Testis (tissue), 3 donors: ENCODE results near the gene GPC1. TPM values are rescaled to one million over a fixed set of nuclear protein-coding genes. Genes with fewer than 3 reads are reported as not detected.

Experiments
- DNase-seq: peaks from one replicate; pipeline ENCODE4 v3.0.0-alpha.2; 2019
- H3K27ac ChIP-seq, 2 donors: fragments of 200-600 bp; sonication (generic); one replicate each; pipeline ENCODE4 v1.5.1; 2019
- H3K27me3 ChIP-seq: fragments of 200-600 bp; sonication (generic); one replicate; pipeline ENCODE4 v1.5.1; 2019
- H3K36me3 ChIP-seq: fragments of 200-600 bp; sonication (generic); one replicate; pipeline ENCODE4 v1.5.1; 2017; ENCODE audit warnings: low read depth; ENCODE audit errors: missing control alignments
- H3K4me1 ChIP-seq: fragments of 200-600 bp; sonication (generic); one replicate; pipeline ENCODE4 v1.5.1; 2019
- H3K4me3 ChIP-seq, 2 donors: fragments of 200-600 bp; sonication (generic); one replicate each; pipeline ENCODE4 v1.5.1; 2017 to 2019
- H3K9me3 ChIP-seq: fragments of 200-600 bp; sonication (generic); one replicate; pipeline ENCODE4 v1.5.1; 2017
- CTCF ChIP-seq, 3 experiments: fragments of 450-650 bp in 2 of 3; fragments of 200-600 bp in 1 of 3; sonication (generic) in 1 of 3; IDR thresholded peaks; one replicate each; pipeline ENCODE4 v1.5.1; 2016 to 2019; ENCODE audit warnings: antibody characterized with exemption in 3 of 3, mild to moderate bottlenecking in 2 of 3, moderate library complexity in 1 of 3
- POLR2A ChIP-seq: fragments of 450-650 bp; IDR thresholded peaks from one replicate; pipeline ENCODE4 v1.6.1; 2017; ENCODE audit warnings: antibody characterized with exemption, mild to moderate bottlenecking, moderate library complexity
- WGBS, 2 donors: methylation state at CpG; one replicate each; pipeline ENCODE4 v1.1.5; 2018; 5-methylcytosine and 5-hydroxymethylcytosine counted together
- intact Hi-C: fragments of 100-400 bp; cut with DNase I; formaldehyde crosslinking; loops from one replicate; pipeline ENCODE4 v1.15.1; 2023; ENCODE audit warnings: low total_unique reads
- polyA plus RNA-seq: library from polyadenylated mRNA; stranded (reverse); fragments of 350-450 nt; fragmentation: Illumina TruSeq; extraction: RNeasy Lipid Tissue Mini Kit (QIAGEN cat#74804); gene quantifications from one replicate; pipeline ENCODE4 v1.2.3, GENCODE V29; 2014; ENCODE audit warnings: low read depth, low replicate concordance; ENCODE audit not compliant: insufficient read depth
- total RNA-seq, 2 donors: library from RNA; depleted of rRNA; stranded (reverse); fragments of >200 nt; gene quantifications; one replicate each; pipeline ENCODE4 v1.2.3, GENCODE V29; 2016

Gene GPC1
- total and polyA plus RNA-seq, 3 donors from 2014 or later: 74.2 to 479 (median 244) TPM

GRCh38 chr2:240451791-240452461 is 16.5 kb downstream of the GPC1 start:
- H3K27me3 ChIP-seq: no peaks in the 10 kb centered on the region
- peak overlapping the region; percentile 46 to 55 for H3K4me3 ChIP-seq
- H3K36me3 ChIP-seq: no peaks in the 10 kb centered on the region
- H3K27ac ChIP-seq: no peak overlapping the region
- no peaks in the 10 kb centered on the region for H3K9me3 ChIP-seq
- peaks cover 47% of the 10 kb centered on the region for H3K4me1 ChIP-seq
- no peak for DNase-seq
- 26 to 32% methylated on average over 9 to 20 of the region's 20 CpGs for WGBS, 2 donors
- intact Hi-C loops: no loop called here
- TF ChIP-seq CTCF (IDR thresholded peaks at IDR 0.05) (no peak), POLR2A (no peak)

- peak overlapping the region; percentile 55 to 56 for H3K4me3 ChIP-seq
- peaks cover 54% of the 10 kb centered on the region for H3K4me1 ChIP-seq
- no peak overlapping the region for H3K27ac ChIP-seq
Measured at GRCh38 chr2:240452462-240453256, 17.2 kb downstream of the GPC1 start.

GRCh38 chr2:240453461-240454105 is 18.1 kb downstream of the GPC1 start:
- Histone ChIP-seq H3K27ac (peak overlapping the region in 1 of 2 donors; percentile 7), H3K4me1 (peaks cover 63% of the 10 kb centered on the region), H3K9me3 (no peaks in the 10 kb centered on the region), H3K4me3 (peak overlapping the region; percentile 26 to 55), H3K36me3 (no peaks in the 10 kb centered on the region), H3K27me3 (no peaks in the 10 kb centered on the region)
- intact Hi-C loops: no loop called here
- TF ChIP-seq CTCF (IDR thresholded peaks at IDR 0.05): no peak
- TF ChIP-seq POLR2A: no peak
- 11% methylated on average over 13 to 64 of the region's 81 CpGs for WGBS, 2 donors
- DNase-seq: no peak

More at GRCh38 chr2:240452462-240453256, 17.2 kb downstream of the GPC1 start:
- Histone ChIP-seq H3K36me3 (no peaks in the 10 kb centered on the region), H3K27me3 (no peaks in the 10 kb centered on the region), H3K9me3 (no peaks in the 10 kb centered on the region)
- 0 to 1% methylated on average over 1 to 50 of the region's 103 CpGs for WGBS, 2 donors
- intact Hi-C loops: no loop called here
- TF ChIP-seq CTCF (IDR thresholded peaks at IDR 0.05) (no peak), POLR2A (no peak)
- DNase-seq: peak; percentile 84

GRCh38 chr2:240454106-240454901 is 18.8 kb downstream of the GPC1 start:
- intact Hi-C loops: no loop called here
- 11 to 51% methylated on average over 26 to 35 of the region's 35 CpGs for WGBS, 2 donors
- Histone ChIP-seq H3K9me3 (no peaks in the 10 kb centered on the region), H3K4me1 (peaks cover 66% of the 10 kb centered on the region), H3K36me3 (no peaks in the 10 kb centered on the region), H3K27me3 (no peaks in the 10 kb centered on the region), H3K4me3 (peak overlapping the region; percentile 26 to 55), H3K27ac (peak overlapping the region in 1 of 2 donors; percentile 7)
- peak; percentile 59 for DNase-seq
- TF ChIP-seq POLR2A: no peak
- TF ChIP-seq CTCF (IDR thresholded peaks at IDR 0.05): no peak
